Measurements from ENCODE around the gene TLDC2. TPM values are rescaled to one million over a fixed set of nuclear protein-coding genes. Genes with fewer than 3 reads are reported as not detected.

TLDC2 gene
- polyA plus RNA-seq, 1 donor from 2014 or later, result not detected

GRCh38 chr20:36845288-36845971, 30.5 kb upstream of the TLDC2 start:
- Mint-ChIP-seq H3K27me3 (peaks cover 2% of the 10 kb centered on the region), H3K4me3 (peak overlapping the region; percentile 34 to 90 (median 82)), H3K36me3 (no peaks in the 10 kb centered on the region), H3K9me3 (no peaks in the 10 kb centered on the region), H3K27ac (peak overlapping the region; percentile 97), H3K4me1 (peaks cover 40 to 56% (median 56%) of the 10 kb centered on the region in 3 donors)

DNA sequence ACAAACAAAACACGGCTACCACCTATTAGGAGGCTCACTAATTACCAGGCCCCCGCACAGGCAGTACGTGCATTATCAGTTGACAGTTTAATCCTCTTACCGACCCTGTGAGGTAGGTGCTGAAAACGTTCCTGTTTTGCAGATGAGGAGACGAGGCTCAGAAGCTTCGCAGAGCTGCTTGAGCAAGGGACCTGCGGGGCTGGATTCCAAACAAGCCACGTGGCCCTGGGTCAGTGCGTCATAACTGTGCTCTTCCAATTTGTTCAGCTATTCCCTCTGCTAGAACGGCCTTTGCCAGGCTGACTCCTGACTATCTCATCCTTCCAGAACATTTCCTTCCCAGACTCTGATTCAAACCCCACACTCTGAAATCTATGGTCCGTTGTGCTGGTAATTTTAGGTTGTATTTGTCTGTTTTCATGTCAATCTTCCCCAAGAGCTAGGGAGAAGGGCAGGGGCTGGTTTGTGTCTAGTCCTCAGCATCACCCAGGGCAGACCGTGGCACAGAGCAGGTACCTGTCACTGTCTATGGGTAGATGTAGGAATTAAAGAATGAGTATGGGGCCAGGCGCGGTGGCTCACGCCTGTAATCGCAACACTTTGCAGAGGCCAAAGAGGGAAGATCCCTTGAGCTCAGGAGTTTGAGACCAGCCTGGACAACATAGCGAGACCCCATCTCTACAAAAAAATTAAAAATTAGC, 28.8 kb upstream of the TLDC2 start:
- Mint-ChIP-seq H3K27me3 (no peaks in the 10 kb centered on the region), H3K4me1 (peaks cover 53 to 63% (median 62%) of the 10 kb centered on the region in 3 donors), H3K27ac (peak overlapping the region; percentile 97)

GRCh38 chr20:36847710-36848040, 28.3 kb upstream of the TLDC2 start:
- H3K27me3 Mint-ChIP-seq, result no peaks in the 10 kb centered on the region
- no peak overlapping the region for H3K4me3 Mint-ChIP-seq
- peaks cover 54 to 64% (median 60%) of the 10 kb centered on the region in 3 donors for H3K4me1 Mint-ChIP-seq
- peak overlapping the region; percentile 23 to 97 (median 97) for H3K27ac Mint-ChIP-seq
- H3K9me3 Mint-ChIP-seq, result peaks cover 0 to 3% (median 0%) of the 10 kb centered on the region in 3 donors
- H3K36me3 Mint-ChIP-seq, result peaks cover 3% of the 10 kb centered on the region

More for the DNA sequence above, 28.8 kb upstream of the TLDC2 start:
- Mint-ChIP-seq H3K4me3 (peak overlapping the region in 2 of 4 donors; percentile 57 to 68), H3K36me3 (peaks cover 3% of the 10 kb centered on the region), H3K9me3 (peaks cover 0 to 3% (median 0%) of the 10 kb centered on the region in 3 donors)

DNA sequence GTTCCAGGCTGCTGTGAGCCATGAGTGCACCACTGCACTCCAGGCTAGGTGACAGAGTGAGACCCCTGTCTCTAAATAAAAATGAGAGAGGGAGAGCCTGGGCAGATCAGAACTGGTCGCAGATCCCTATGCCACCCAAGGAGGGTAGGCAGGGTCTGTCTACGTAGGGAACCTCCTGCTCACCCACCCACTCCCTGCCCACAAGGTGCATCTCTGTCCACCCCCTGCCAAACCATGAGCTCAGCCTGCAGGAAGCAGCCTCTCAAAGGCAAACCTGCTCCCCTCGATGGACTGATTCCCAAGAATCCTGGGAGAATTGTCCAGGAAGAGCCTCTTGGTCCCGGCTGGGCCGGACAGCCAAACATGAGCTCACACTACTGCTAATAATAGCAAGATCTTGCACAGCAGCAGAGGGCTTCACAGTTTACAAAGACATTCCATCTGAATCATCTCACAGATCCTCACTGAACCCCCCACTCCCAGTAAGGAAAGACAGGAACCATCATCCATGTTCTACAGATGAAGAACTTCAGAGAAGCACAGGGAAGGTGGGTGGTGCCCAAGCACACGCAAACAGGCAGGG, 27.8 kb upstream of the TLDC2 start:
- H3K4me1 Mint-ChIP-seq, result peaks cover 54 to 63% (median 60%) of the 10 kb centered on the region in 3 donors
- H3K27ac Mint-ChIP-seq, result peak overlapping the region; percentile 23 to 84 (median 76)
- no peaks in the 10 kb centered on the region for H3K27me3 Mint-ChIP-seq
- H3K36me3 Mint-ChIP-seq, result peaks cover 3% of the 10 kb centered on the region
- H3K9me3 Mint-ChIP-seq, result peaks cover 0 to 3% (median 0%) of the 10 kb centered on the region in 3 donors
- peak overlapping the region in 3 of 4 donors; percentile 22 to 60 (median 56) for H3K4me3 Mint-ChIP-seq

- Mint-ChIP-seq H3K4me3 (peak overlapping the region in 3 of 4 donors; percentile 22 to 60 (median 56)), H3K36me3 (peaks cover 3% of the 10 kb centered on the region), H3K27ac (peak overlapping the region in 2 of 3 donors; percentile 76 to 84), H3K4me1 (peaks cover 48 to 63% (median 57%) of the 10 kb centered on the region in 3 donors), H3K27me3 (no peaks in the 10 kb centered on the region), H3K9me3 (peaks cover 0 to 3% (median 0%) of the 10 kb centered on the region in 3 donors)
Observed at GRCh38 chr20:36848677-36849076, 27.3 kb upstream of the TLDC2 start.

GRCh38 chr20:36849333-36850065, 26.4 kb upstream of the TLDC2 start:
- peaks cover 3% of the 10 kb centered on the region for H3K36me3 Mint-ChIP-seq
- H3K27me3 Mint-ChIP-seq, result no peaks in the 10 kb centered on the region
- H3K27ac Mint-ChIP-seq, result peak overlapping the region; percentile 46 to 84 (median 56)
- peaks cover 48 to 59% (median 58%) of the 10 kb centered on the region in 3 donors for H3K4me1 Mint-ChIP-seq
- H3K9me3 Mint-ChIP-seq, result peaks cover 0 to 3% (median 0%) of the 10 kb centered on the region in 3 donors
- H3K4me3 Mint-ChIP-seq, result peak overlapping the region in 2 of 4 donors; percentile 39 to 60

DNA sequence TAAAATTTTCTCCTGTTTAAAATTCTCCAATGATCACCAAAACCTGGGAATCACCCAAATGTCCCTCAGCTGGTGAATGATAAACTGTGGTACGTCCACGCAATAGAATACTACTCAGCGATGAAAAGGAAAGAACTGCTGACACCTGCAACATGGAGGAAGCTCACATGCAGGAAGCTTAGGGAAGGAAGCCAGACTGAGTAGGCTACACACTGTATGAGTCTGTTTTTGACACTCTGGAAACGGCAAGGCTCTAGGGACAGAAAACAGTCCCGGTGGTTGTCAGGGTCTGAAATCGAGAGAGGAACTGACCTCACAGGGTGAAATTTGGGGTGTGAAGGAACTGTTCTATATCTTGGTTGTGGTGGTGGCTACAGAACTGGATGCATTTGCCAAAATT, 25.2 kb upstream of the TLDC2 start:
- H3K27ac Mint-ChIP-seq, result peak overlapping the region in 2 of 3 donors; percentile 71 to 84
- H3K4me1 Mint-ChIP-seq, result peaks cover 43 to 53% (median 52%) of the 10 kb centered on the region in 3 donors
- H3K4me3 Mint-ChIP-seq, result peak overlapping the region in 3 of 4 donors; percentile 41 to 87 (median 51)
- H3K36me3 Mint-ChIP-seq, result peaks cover 3% of the 10 kb centered on the region
- H3K27me3 Mint-ChIP-seq, result no peaks in the 10 kb centered on the region
- H3K9me3 Mint-ChIP-seq, result peaks cover 0 to 3% (median 0%) of the 10 kb centered on the region in 3 donors

DNA sequence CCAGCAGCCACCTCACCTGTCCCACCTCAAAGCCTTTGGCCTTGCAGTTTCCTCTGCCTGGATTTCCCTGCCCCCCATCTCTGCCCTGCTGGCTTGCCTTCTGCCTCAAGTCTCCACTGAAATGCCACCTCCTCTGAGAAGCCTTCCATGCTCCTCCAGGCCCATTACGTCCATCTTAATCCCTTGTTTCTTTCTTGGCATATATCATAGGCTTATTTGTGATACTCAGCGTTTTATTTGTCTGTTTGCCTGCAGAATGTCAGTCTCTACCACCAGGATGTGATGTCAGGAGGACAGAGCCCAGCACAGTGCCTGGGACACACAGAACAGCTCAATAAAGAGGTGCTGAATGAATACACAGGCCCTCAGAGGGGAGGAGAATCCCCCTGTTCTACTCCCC, 24.4 kb upstream of the TLDC2 start:
- H3K9me3 Mint-ChIP-seq, result peaks cover 0 to 3% (median 0%) of the 10 kb centered on the region in 3 donors
- H3K4me3 Mint-ChIP-seq, result peak overlapping the region in 3 of 4 donors; percentile 39 to 87 (median 74)
- peak overlapping the region; percentile 76 to 84 (median 82) for H3K27ac Mint-ChIP-seq
- H3K27me3 Mint-ChIP-seq, result no peaks in the 10 kb centered on the region
- H3K36me3 Mint-ChIP-seq, result peaks cover 3% of the 10 kb centered on the region
- peaks cover 35 to 50% (median 50%) of the 10 kb centered on the region in 3 donors for H3K4me1 Mint-ChIP-seq

DNA sequence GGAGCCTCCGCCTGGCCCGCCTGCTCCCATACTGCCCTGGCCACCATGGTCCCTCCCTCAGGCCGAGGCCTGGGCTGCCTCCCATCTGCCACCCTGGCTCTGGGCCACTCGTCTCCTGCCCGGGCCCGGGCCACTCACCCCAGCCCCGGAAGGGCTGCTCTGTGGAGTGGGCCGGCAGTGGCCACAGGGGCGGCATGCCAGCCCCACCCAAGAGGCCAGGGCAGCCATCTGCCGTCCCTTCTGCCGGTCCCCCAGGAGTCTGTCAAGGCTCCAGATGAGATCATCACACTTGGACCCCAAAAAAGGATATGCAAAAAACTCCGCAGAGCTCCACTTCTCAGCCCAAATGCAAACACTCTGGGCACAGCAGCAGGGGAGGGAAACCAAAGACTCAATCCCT, 23.8 kb upstream of the TLDC2 start:
- Mint-ChIP-seq H3K4me3 (peak overlapping the region; percentile 39 to 87 (median 62)), H3K9me3 (peaks cover 0 to 3% (median 0%) of the 10 kb centered on the region in 3 donors), H3K36me3 (peaks cover 3% of the 10 kb centered on the region), H3K27me3 (no peaks in the 10 kb centered on the region), H3K27ac (peak overlapping the region; percentile 76 to 84 (median 82)), H3K4me1 (peaks cover 38 to 53% (median 51%) of the 10 kb centered on the region in 3 donors)

DNA sequence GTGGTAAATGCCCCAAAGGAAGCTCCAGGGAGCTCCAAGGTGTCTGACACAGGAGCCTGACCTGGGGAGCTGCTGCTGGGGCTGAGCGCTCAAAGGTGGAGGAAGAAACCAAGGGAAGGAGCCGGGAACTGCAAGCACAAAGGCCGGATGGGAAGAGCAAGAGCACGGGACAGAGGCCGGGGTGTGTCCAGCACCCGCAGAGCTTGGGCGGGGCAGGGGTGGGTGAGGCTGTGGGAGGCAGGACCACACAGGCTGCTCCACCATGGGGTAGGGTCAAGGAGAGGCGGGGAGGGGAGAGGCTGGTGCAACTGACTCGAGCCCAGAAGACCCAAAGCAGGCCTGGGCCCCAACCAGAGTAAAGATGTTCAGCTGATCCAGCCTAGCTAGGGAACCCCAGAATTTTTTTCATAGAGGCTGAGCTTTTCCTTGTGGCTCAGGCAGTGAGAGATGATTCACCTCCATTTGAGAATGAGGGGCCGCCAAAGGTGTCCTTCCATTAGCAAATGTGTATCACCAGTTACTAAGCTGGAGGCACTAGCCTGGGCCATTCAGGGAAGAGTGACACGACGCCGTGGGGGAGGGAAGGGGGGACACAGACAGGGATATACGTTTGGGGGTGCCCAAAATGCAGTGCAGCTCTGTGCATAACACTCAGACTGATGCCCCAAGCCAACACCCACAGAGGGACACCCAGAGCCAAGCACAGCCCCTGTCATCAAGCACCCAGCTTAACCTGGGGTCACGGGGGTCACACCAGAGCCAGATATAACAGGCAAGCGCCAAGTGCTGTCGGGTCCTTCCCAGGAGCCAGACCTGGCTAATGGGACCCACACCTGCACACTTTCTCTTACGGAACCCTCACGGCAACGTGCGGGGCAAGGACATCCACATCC, 21.3 kb upstream of the TLDC2 start:
- Mint-ChIP-seq H3K27ac (peak overlapping the region in 2 of 3 donors; percentile 23 to 93), H3K4me3 (peak overlapping the region in 1 of 4 donors; percentile 73), H3K9me3 (peaks cover 0 to 3% (median 0%) of the 10 kb centered on the region in 3 donors), H3K27me3 (no peaks in the 10 kb centered on the region), H3K36me3 (peaks cover 3% of the 10 kb centered on the region), H3K4me1 (peaks cover 25 to 57% (median 40%) of the 10 kb centered on the region in 3 donors)

GRCh38 chr20:36855241-36855657, 20.7 kb upstream of the TLDC2 start:
- Mint-ChIP-seq H3K36me3 (peaks cover 3% of the 10 kb centered on the region), H3K9me3 (peaks cover 0 to 3% (median 0%) of the 10 kb centered on the region in 3 donors), H3K4me1 (peaks cover 26 to 60% (median 45%) of the 10 kb centered on the region in 3 donors), H3K27ac (peak overlapping the region in 1 of 3 donors; percentile 67), H3K4me3 (peak overlapping the region in 1 of 4 donors; percentile 12), H3K27me3 (no peaks in the 10 kb centered on the region)

DNA sequence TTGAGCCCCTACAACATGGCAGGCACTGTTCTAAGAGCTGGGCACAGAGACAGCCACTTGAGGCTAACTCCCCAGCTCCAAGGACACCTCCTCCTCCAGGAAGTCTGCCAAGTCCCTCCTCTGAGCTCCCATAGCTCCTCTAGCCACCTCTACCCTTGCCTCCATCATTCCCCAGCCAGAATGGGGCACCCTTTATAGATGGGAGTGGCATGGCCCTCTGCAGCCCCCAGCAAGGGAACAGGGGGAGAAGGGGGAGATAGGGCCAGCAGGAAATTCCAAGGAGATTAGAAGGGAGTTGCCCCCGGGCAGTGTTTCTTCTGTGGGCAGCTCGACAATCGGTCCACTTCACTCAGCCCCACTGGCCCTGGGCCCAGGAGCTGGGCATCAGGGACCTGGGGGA, 19.7 kb upstream of the TLDC2 start:
- no peak overlapping the region for H3K4me3 Mint-ChIP-seq
- H3K4me1 Mint-ChIP-seq, result peaks cover 25 to 63% (median 44%) of the 10 kb centered on the region in 3 donors
- H3K27ac Mint-ChIP-seq, result peak overlapping the region in 1 of 3 donors; percentile 63
- no peaks in the 10 kb centered on the region for H3K9me3 Mint-ChIP-seq
- H3K36me3 Mint-ChIP-seq, result no peaks in the 10 kb centered on the region
- no peaks in the 10 kb centered on the region for H3K27me3 Mint-ChIP-seq
